GM12801 (cell line): ENCODE data around the gene YKT6.

Experiments used
- CTCF ChIP-seq: IDR thresholded peaks from one replicate; pipeline ENCODE4 v1.5.1; 2011; ENCODE audit warnings: control low read depth; ENCODE audit not compliant: insufficient read length; ENCODE audit errors: extremely low read depth

YKT6 gene

DNA sequence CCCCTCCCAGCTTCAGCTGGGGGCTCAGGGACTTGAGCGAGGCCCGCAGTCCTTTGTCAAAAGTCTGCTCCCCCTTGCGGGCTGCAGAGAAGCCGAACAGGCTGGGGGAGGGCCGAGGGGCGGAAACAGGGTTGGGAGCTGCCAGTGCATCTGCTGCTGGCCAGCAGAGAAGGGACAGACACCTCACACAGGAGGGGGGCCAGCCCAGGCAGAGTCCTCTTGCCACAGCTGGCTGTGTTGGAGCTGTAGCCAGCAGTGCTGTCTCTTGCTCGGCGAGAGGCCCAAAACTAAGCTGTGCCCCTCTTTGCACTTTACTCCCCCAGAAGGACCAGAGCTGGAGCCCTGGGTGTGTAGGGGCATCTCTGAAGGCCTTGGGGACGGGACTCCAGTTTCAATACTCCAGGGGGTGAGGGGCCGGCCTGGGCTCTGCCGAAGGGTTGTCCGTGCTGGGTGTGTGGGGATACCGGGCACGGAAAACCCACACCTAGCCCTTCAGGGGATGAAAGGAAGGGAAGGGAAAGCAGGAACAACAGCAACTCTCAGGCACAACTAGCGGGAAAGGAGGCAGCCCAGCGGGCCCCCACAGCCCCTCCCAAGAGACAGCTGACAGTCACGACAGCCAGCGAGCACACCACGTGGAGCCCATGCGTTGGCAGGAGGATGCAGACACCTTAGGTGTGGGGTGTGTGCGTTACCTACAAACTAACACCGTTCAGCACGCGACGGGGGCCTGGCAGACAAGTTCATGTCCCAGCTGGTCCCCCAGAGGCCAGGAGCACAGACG is 17.8 kb downstream of the YKT6 start:
- TF ChIP-seq CTCF = no peak

GRCh38 chr7:44219371-44220045 is 18.7 kb downstream of the YKT6 start:
- TF ChIP-seq CTCF = no peak

- TF ChIP-seq CTCF = no peak
Measured at GRCh38 chr7:44220046-44220357, 19.2 kb downstream of the YKT6 start.

DNA sequence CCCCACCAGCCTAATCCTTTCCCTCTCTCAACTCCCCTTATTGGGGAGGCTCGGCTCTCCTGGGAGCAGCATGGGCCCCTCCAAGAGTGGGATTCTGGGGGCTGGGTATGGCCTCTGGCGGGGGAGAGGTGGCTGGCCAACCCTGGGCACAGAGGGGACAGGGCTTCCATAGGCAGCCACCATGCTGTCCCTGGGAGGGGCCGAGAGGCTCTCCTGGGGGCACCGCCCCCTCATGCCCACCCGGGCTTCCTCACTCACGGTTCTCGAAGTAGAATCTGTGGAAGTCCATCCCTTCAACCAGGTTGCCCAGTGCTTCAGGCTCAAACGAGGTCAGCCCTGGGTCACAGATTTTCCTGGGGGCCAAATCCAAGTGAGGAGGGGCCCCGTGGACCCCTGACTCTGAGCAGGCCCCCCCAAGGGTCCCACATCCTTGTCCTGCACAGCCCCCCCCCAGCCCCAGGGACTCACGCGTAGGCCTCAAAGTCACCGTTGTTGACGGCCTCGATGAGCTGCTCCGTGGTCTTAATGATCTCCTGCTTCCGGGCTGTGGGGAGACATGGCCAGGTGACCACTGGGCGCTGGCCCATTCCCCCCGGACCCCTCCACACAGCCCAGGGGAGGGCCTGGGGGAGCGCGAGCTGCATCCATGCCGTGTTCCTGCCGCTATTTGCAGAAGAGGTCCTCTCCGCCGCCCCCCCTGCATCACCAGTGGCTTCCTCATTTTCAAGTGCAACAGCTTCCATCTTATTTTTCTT is 19.8 kb downstream of the YKT6 start:
- TF ChIP-seq CTCF = no peak

GRCh38 chr7:44221231-44221791 is 20.5 kb downstream of the YKT6 start:
- no peak for TF ChIP-seq CTCF

GRCh38 chr7:44222074-44222473 is 21.3 kb downstream of the YKT6 start:
- TF ChIP-seq CTCF = no peak

GRCh38 chr7:44222776-44223261 is 22.0 kb downstream of the YKT6 start:
- no peak for TF ChIP-seq CTCF
